NCI-H526 (cell line): ENCODE data around the gene SDCBP2.
A peak's percentile ranks its signal among the peaks of the same experiment; 100 is the strongest.

Source experiments
- DNase-seq, 2 experiments: peaks; one replicate each; lab custom pipeline; 2025; lab: John Stamatoyannopoulos, UW

The SDCBP2 gene

GRCh38 chr20:1331101-1331500, 2.2 kb upstream of the SDCBP2 start:
- DNase-seq, result no peak

- DNase-seq, result no peak
These were observed 1.3 kb upstream of the SDCBP2 start for GRCh38 chr20:1330075-1330830.

GRCh38 chr20:1327827-1328679, 886 bp downstream of the SDCBP2 start:
- DNase-seq, result no peak

GRCh38 chr20:1327241-1327653, 1.7 kb downstream of the SDCBP2 start:
- no peak for DNase-seq

GRCh38 chr20:1326031-1326930, 2.7 kb downstream of the SDCBP2 start:
- no peak for DNase-seq

GRCh38 chr20:1325173-1326030, 3.5 kb downstream of the SDCBP2 start:
- DNase-seq, result peak; percentile 93 to 98

- no peak for DNase-seq
These were observed 4.3 kb downstream of the SDCBP2 start for GRCh38 chr20:1324598-1325172.

GRCh38 chr20:1323830-1324597, 4.9 kb downstream of the SDCBP2 start:
- no peak for DNase-seq

GRCh38 chr20:1323256-1323655, 5.7 kb downstream of the SDCBP2 start:
- peak in 1 of 2 experiments; percentile 22 for DNase-seq

- DNase-seq, result no peak
These were observed 6.3 kb downstream of the SDCBP2 start for GRCh38 chr20:1322511-1323245.

GRCh38 chr20:1321654-1321939, 7.3 kb downstream of the SDCBP2 start:
- DNase-seq, result no peak

GRCh38 chr20:1320902-1321653, 7.9 kb downstream of the SDCBP2 start:
- DNase-seq, result no peak

GRCh38 chr20:1320016-1320415, 8.9 kb downstream of the SDCBP2 start:
- DNase-seq, result no peak

GRCh38 chr20:1319462-1319861, 9.5 kb downstream of the SDCBP2 start:
- DNase-seq, result no peak

GRCh38 chr20:1319051-1319450, 9.9 kb downstream of the SDCBP2 start:
- DNase-seq, result no peak

- DNase-seq, result no peak
These were observed 11.2 kb downstream of the SDCBP2 start for GRCh38 chr20:1317545-1318255.

GRCh38 chr20:1315804-1316203, 13.1 kb downstream of the SDCBP2 start:
- DNase-seq, result no peak
